Erythroblast (primary cell): ENCODE measurements around the gene C1QB.

Source experiments
- GATA1 ChIP-seq: IDR thresholded peaks from 2 replicates; pipeline ENCODE4 v1.6.1; 2011; ENCODE audit warnings: low read depth, mild to moderate bottlenecking, control low read depth, low read length, moderate library complexity
- POLR2A ChIP-seq: IDR thresholded peaks from 2 replicates; pipeline ENCODE4 v1.6.1; 2011; ENCODE audit warnings: mild to moderate bottlenecking, low read length

- TF ChIP-seq POLR2A (no peak), GATA1 (no peak)
Measured at GRCh38 chr1:22633697-22634463, 19.2 kb upstream of the C1QB start.
